ENCODE data around the gene SPSB2. TPM values are rescaled to one million over a fixed set of nuclear protein-coding genes. Genes with fewer than 3 reads are reported as not detected.
"Not testable (repeated sequence)": the region's sequence is repeated elsewhere in the genome, so short reads cannot be mapped to it uniquely, and the experiment has no call there.

Gene SPSB2
- total RNA-seq, 4 donors from 2014 or later: 4.5 to 21.0 (median 8.2) TPM

DNA sequence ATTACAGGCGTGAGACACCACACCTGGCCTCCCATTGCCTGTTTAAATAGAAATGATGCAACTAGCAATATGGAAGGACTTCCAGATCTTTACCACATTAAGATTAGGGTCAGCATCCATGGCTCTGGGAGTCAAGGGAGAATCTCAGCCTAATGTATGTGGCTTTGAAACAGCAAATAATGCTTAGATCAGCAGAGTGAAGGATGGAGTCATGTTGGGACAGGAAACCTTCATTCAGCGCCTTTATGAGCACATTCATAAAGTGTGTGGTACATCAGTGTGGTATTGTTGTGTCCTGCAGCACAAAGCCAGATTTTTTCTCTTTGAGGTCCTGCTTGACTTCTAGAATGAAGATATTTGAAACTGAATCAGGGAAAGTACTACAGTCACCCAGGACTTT is 15.3 kb upstream of the SPSB2 start:
- no peak overlapping the region for H3K27ac ChIP-seq
- DNase-seq: no peak
- H3K4me3 ChIP-seq: no peak overlapping the region
- intact Hi-C loops (cut with DNase I; ENCODE audit: low total_unique reads) (no loop called here), in situ Hi-C loops (cut with MboI; ENCODE audit: low pct_ligation_motif_present in 1 of 4, low pct_unique_long_range_greater_than_20kb in 1 of 4, low sequenced_read_pairs in 3 of 4) (no loop called here)
- H3K4me1 ChIP-seq: peaks cover 3 to 21% (median 16%) of the 10 kb centered on the region in 4 donors
- H3K9me3 ChIP-seq: no peaks in the 10 kb centered on the region
- no peaks in the 10 kb centered on the region for H3K36me3 ChIP-seq
- TF ChIP-seq, protein P1, sequence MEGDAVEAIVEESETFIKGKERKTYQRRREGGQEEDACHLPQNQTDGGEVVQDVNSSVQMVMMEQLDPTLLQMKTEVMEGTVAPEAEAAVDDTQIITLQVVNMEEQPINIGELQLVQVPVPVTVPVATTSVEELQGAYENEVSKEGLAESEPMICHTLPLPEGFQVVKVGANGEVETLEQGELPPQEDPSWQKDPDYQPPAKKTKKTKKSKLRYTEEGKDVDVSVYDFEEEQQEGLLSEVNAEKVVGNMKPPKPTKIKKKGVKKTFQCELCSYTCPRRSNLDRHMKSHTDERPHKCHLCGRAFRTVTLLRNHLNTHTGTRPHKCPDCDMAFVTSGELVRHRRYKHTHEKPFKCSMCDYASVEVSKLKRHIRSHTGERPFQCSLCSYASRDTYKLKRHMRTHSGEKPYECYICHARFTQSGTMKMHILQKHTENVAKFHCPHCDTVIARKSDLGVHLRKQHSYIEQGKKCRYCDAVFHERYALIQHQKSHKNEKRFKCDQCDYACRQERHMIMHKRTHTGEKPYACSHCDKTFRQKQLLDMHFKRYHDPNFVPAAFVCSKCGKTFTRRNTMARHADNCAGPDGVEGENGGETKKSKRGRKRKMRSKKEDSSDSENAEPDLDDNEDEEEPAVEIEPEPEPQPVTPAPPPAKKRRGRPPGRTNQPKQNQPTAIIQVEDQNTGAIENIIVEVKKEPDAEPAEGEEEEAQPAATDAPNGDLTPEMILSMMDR (IDR thresholded peaks at IDR 0.05): no peak
- TF ChIP-seq POLR2A (IDR thresholded peaks at IDR 0.05): no peak
- TF ChIP-seq EP300 (IDR thresholded peaks at IDR 0.05; ENCODE audit: low read depth): no peak
- TF ChIP-seq POLR2AphosphoS5 (IDR thresholded peaks at IDR 0.05): no peak
- no peaks in the 10 kb centered on the region for H3K27me3 ChIP-seq
- 70 to 92% methylated on average over 1 to 2 of the region's 2 CpGs for WGBS, 2 donors (ENCODE audit: low coverage in 1 of 2)

DNA sequence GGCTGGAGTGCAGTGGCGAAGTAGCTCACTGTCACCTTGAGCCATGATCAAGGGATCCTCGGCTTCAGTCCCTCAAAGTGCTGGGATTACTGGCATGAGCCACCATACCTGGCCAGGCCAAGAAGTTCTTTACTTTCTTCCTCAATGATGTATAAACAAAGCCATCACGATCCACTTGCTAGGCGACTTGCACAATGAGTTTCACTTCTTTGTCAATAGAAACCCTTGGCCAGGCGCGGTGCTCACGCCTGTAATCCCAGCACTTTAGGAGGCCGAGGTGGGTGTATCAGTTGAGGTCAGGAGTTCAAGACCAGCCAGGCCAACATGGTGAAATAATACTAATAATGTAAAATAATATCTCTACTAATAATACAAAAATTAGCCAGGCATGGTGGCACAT is 14.4 kb upstream of the SPSB2 start:
- DNase-seq: no peak
- H3K36me3 ChIP-seq: no peaks in the 10 kb centered on the region
- no peaks in the 10 kb centered on the region for H3K27me3 ChIP-seq
- TF ChIP-seq POLR2A (IDR thresholded peaks at IDR 0.05) (no peak), POLR2AphosphoS5 (IDR thresholded peaks at IDR 0.05) (no peak), EP300 (IDR thresholded peaks at IDR 0.05; ENCODE audit: low read depth) (no peak)
- TF ChIP-seq, protein P1 (IDR thresholded peaks at IDR 0.05): no peak
- H3K4me1 ChIP-seq: peaks cover 3 to 21% (median 16%) of the 10 kb centered on the region in 4 donors
- in situ Hi-C loops (cut with MboI; ENCODE audit: low pct_ligation_motif_present in 1 of 4, low pct_unique_long_range_greater_than_20kb in 1 of 4, low sequenced_read_pairs in 3 of 4): no loop called here
- H3K27ac ChIP-seq: peak overlapping the region; percentile 23 to 39 (median 28)
- intact Hi-C loops (cut with DNase I; ENCODE audit: low total_unique reads): no loop called here
- no peaks in the 10 kb centered on the region for H3K9me3 ChIP-seq
- no peak overlapping the region for H3K4me3 ChIP-seq
- WGBS, 2 donors (ENCODE audit: low coverage in 1 of 2): 61 to 63% methylated on average over 5 to 8 of the region's 8 CpGs

DNA sequence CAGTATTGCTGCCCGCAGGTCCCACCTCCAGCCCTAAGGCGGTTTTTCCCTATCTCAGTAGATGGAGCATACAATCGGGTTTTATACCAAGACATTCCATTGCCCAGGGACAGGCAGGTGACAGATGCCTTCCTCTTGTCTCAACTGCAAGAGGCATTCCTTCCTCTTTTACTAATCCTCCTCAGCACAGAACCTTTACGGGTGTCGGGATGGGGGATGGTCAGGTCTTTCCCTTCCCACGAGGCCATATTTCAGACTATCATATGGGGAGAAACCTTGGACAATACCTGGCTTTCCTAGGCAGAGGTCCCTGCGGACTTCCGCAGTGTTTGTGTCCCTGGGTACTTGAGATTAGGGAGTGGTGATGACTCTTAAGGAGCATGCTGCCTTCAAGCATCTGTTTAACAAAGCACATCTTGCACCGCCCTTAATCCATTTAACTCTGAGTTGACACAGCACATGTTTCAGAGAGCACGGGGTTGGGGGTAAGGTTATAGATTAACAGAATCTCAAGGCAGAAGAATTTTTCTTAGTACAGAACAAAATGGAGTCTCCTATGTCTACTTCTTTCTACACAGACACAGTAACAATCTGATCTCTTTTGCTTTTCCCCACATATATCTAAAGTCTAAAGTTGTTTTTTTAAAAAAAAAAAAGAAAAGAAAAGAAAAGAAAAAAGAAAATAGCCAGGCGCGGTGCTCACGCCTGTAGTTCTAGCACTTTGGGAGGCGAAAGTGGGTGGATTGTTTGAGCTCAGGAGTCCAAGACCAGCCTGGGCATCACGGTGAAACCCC is 13.3 kb upstream of the SPSB2 start:
- intact Hi-C loops (cut with DNase I; ENCODE audit: low total_unique reads); H3K4me3 ChIP-seq; H3K36me3 ChIP-seq; in situ Hi-C loops (cut with MboI; ENCODE audit: low pct_ligation_motif_present in 1 of 4, low pct_unique_long_range_greater_than_20kb in 1 of 4, low sequenced_read_pairs in 3 of 4); H3K27me3 ChIP-seq; DNase-seq; H3K9me3 ChIP-seq: not testable (repeated sequence)
- whole genome bisulfite sequencing, 2 donors (ENCODE audit: low coverage in 1 of 2): 68 to 77% methylated on average over 5 to 11 of the region's 15 CpGs
- Histone ChIP-seq H3K4me1 (peaks cover 3 to 18% (median 10%) of the 10 kb centered on the region in 4 donors), H3K27ac (peak overlapping the region in 3 of 4 donors; percentile 23 to 28 (median 27))

DNA sequence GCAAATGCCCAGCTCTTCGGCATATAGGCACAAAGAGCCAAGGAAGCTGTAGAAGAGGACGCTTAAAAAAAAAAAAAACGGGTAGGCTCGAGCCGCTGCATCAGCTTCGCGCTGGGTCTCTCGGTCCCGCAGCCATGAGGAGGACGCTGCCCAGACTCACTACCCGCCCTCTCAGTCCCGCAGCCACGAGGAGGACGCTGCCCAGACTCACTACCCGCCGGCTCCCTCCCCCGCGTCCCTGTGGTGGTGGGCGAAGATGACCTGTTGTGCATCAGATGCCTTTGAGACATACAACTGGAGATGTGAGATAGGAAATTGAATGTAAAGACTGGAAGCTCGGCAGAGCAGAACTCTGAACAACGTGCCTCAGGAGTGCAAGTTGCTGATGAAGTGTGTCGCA is 11.4 kb upstream of the SPSB2 start:
- Histone ChIP-seq H3K27me3 (no peaks in the 10 kb centered on the region), H3K36me3 (no peaks in the 10 kb centered on the region), H3K4me3 (no peak overlapping the region), H3K9me3 (no peaks in the 10 kb centered on the region), H3K27ac (no peak overlapping the region), H3K4me1 (peaks cover 4 to 17% (median 8%) of the 10 kb centered on the region in 4 donors)
- no peak for DNase-seq
- in situ Hi-C loops (cut with MboI; ENCODE audit: low pct_ligation_motif_present in 1 of 4, low pct_unique_long_range_greater_than_20kb in 1 of 4, low sequenced_read_pairs in 3 of 4): no loop called here
- WGBS, 2 donors (ENCODE audit: low coverage in 1 of 2): 75 to 85% methylated on average over 4 to 22 of the region's 22 CpGs
- intact Hi-C loops (cut with DNase I; ENCODE audit: low total_unique reads): no loop called here
- no peak for TF ChIP-seq POLR2AphosphoS5 (IDR thresholded peaks at IDR 0.05)
- TF ChIP-seq POLR2A (IDR thresholded peaks at IDR 0.05): no peak
- TF ChIP-seq, protein P1 (IDR thresholded peaks at IDR 0.05): no peak
- no peak for TF ChIP-seq EP300 (IDR thresholded peaks at IDR 0.05; ENCODE audit: low read depth)
